K562 (cell line): ENCODE data around the gene CTDSPL2. TPM values are rescaled to one million over a fixed set of nuclear protein-coding genes. Genes with fewer than 3 reads are reported as not detected.

Source experiments
- BCLAF1 ChIP-seq, 2 experiments: fragments of 450-650 bp in 1 of 2; IDR thresholded peaks; 2 replicates each; pipeline ENCODE4 v1.6.1; 2011 to 2017; ENCODE audit warnings: low read depth in 2 of 2, antibody characterized with exemption in 1 of 2, borderline replicate concordance in 1 of 2, low read length in 1 of 2, mild to moderate bottlenecking in 1 of 2, mixed read lengths in 1 of 2; ENCODE audit not compliant: control insufficient read depth in 1 of 2
- ESRRA ChIP-seq: fragments of 450-650 bp; IDR thresholded peaks from 2 replicates; pipeline ENCODE4 v1.6.1; 2014; ENCODE audit warnings: low read depth, mild to moderate bottlenecking, moderate library complexity, borderline replicate concordance
- FOS ChIP-seq: IDR thresholded peaks from 3 replicates; pipeline ENCODE4 v1.6.1; 2011; ENCODE audit not compliant: insufficient read length; ENCODE audit errors: extremely low read depth
- GATAD2A ChIP-seq: fragments of 450-650 bp; IDR thresholded peaks from 2 replicates; pipeline ENCODE4 v1.6.1; 2017
- HNRNPH1 ChIP-seq: fragments of 200-400 bp; formaldehyde crosslinking; optimal IDR thresholded peaks from 2 replicates; pipeline ENCODE3; 2017; ENCODE audit warnings: low read depth, mild to moderate bottlenecking, low read length, moderate library complexity
- PYGO2 ChIP-seq: fragments of 450-650 bp; IDR thresholded peaks from 2 replicates; pipeline ENCODE4 v1.6.1; 2016; ENCODE audit warnings: mild to moderate bottlenecking, missing genetic modification characterization, moderate library complexity, missing compliant biosample characterization
- RBM22 ChIP-seq: fragments of 200-400 bp; formaldehyde crosslinking; IDR thresholded peaks from 2 replicates; pipeline ENCODE4 v1.6.1; 2018; ENCODE audit warnings: low read length, low read depth; ENCODE audit not compliant: poor library complexity, severe bottlenecking
- SAFB2 ChIP-seq: fragments of 200-400 bp; formaldehyde crosslinking; IDR thresholded peaks from 2 replicates; pipeline ENCODE4 v1.6.1; 2018; ENCODE audit warnings: borderline replicate concordance, low read length, low read depth, moderate library complexity; ENCODE audit not compliant: severe bottlenecking
- STAT6 ChIP-seq: sonication (generic); formaldehyde crosslinking; IDR thresholded peaks from 2 replicates; pipeline ENCODE4 v1.8.1; 2023; ENCODE audit warnings: mild to moderate bottlenecking, missing genetic modification reagents
- ZBTB26 ChIP-seq: fragments of 450-650 bp; formaldehyde crosslinking; IDR thresholded peaks from 2 replicates; pipeline ENCODE4 v1.4.0; 2022; ENCODE audit warnings: missing genetic modification characterization
- ZBTB33 ChIP-seq: sonication (generic); formaldehyde crosslinking; IDR thresholded peaks from 2 replicates; pipeline ENCODE4 v1.8.1; 2023; ENCODE audit warnings: mild to moderate bottlenecking, missing genetic modification reagents
- ZFP36 ChIP-seq: fragments of 150-350 bp; IDR thresholded peaks from 2 replicates; pipeline ENCODE4 v1.6.1; 2018; ENCODE audit warnings: low read length, low read depth; ENCODE audit not compliant: partially characterized antibody
- ZNF445 ChIP-seq: fragments of 250-450 bp; sonication (Bioruptor Pico); IDR thresholded peaks from 2 replicates; pipeline ENCODE4 v1.4.0; 2020; ENCODE audit warnings: low read depth, mild to moderate bottlenecking, moderate library complexity
- ZNF766 ChIP-seq: fragments of 200-800 bp; sonication (Bioruptor generic); conservative IDR thresholded peaks from 2 replicates; pipeline ENCODE4 v1.6.1; 2016; ENCODE audit warnings: missing genetic modification characterization, missing compliant biosample characterization
- polyA plus RNA-seq, 8 experiments: library from polyadenylated mRNA; depleted of rRNA in 4 of 8; stranded (reverse) in 5 of 8; unstranded in 3 of 8; fragments of >200 nt; fragmentation: Nextera tagmentation in 2 of 8; fragmentation: Illumina TruSeq in 1 of 8; extraction: Ambion mirVana in 2 of 8; extraction: Trizol in 1 of 8; gene quantifications; 2 replicates each; pipeline versions ENCODE4 v1.2.1 to v1.2.3, GENCODE V29; 2011 to 2014; ENCODE audit warnings: inconsistent platforms in 1 of 8, missing spikeins in 1 of 8
- total RNA-seq, 7 experiments: library from RNA; depleted of rRNA in 6 of 7; stranded (reverse); fragments of >200 nt in 6 of 7; fragmentation: Illumina TruSeq in 2 of 7; extraction: Trizol in 2 of 7; gene quantifications; 2 replicates each; pipeline versions ENCODE4 v1.2.1 to v1.2.3, GENCODE V29; 2011 to 2021; ENCODE audit warnings: low replicate concordance in 1 of 7

CTDSPL2 gene
- total and polyA plus RNA-seq, 9 of the 15 experiments (the other 6 are each of a cell fraction or from before 2014, with no cell fraction given), result 16.8 to 79.0 (median 53.1) TPM

- no peak for TF ChIP-seq BCLAF1 (IDR thresholded peaks at IDR 0.05; ENCODE audit: borderline replicate concordance in 1 of 2, control insufficient read depth in 1 of 2, low read depth in 2 of 2, low read length in 1 of 2)
- peak; percentile 96 for TF ChIP-seq ZNF766 (CRISPR knock-in tag)
- no peak for TF ChIP-seq HNRNPH1
- no peak for TF ChIP-seq STAT6 (CRISPR knock-in tag)
- TF ChIP-seq FOS, result no peak
- no peak for TF ChIP-seq ZBTB26 (CRISPR knock-in tag)
- no peak for TF ChIP-seq RBM22
- no peak for TF ChIP-seq ZNF445
- 0 out of 2 replicates have a peak, but pooled peaks have one; percentile 15 for TF ChIP-seq ZBTB33 (CRISPR knock-in tag)
- TF ChIP-seq GATAD2A, result no peak
- no peak for TF ChIP-seq ZFP36
- peak; percentile 44; the same call in 1 of the 2 replicates for TF ChIP-seq ESRRA
- TF ChIP-seq SAFB2, result no peak
- no peak for TF ChIP-seq PYGO2 (tag)
Measured at GRCh38 chr15:44426975-44427755, at the start of gene CTDSPL2 (continued).
